ENCODE data around the gene PARL. TPM values are rescaled to one million over a fixed set of nuclear protein-coding genes. Genes with fewer than 3 reads are reported as not detected.

Gene PARL
- total and polyA plus RNA-seq, 9 of the 15 experiments (the other 6 are each of a cell fraction or from before 2014, with no cell fraction given): 39.5 to 82.4 (median 57.4) TPM

DNA sequence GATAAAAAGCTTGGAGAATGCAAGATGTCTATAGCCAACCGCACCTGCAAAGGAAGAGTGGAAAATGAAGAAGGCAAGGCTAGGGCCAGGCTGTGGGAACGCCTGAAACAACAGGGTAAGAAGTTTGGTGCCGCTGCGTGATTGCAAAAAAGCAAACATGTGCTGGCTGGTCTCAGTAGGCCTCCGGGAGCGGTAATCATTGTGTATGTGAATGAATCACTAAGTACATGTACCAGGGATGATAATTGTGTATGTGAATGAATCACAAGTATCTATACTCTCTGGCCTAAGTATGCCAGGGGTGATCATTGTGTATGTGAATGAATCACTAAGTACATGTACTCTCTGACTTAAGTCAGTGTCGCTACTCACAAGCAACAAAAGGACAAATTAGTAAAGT lies 40.3 kb upstream of the PARL start:
- no peaks in the 10 kb centered on the region for H3K27me3 ChIP-seq (ENCODE audit: control insufficient read depth in 2 of 2, insufficient read depth in 2 of 2, low read length in 2 of 2)
- no peaks in the 10 kb centered on the region for H4K20me1 ChIP-seq (replicated peaks; ENCODE audit: control insufficient read depth, insufficient read depth, low read length)
- peaks cover 60% of the 10 kb centered on the region for H3K36me3 ChIP-seq (ENCODE audit: control insufficient read depth, insufficient read depth, low read length)
- in situ Hi-C loops (cut with MboI): no loop called here
- no peak overlapping the region for H2AFZ ChIP-seq (ENCODE audit: low read depth, low read length)
- H3K4me3 ChIP-seq: no peak overlapping the region
- DNase-seq (ENCODE audit: extremely low read depth in 1 of 4, low spot score in 3 of 4) (no peak), ATAC-seq (no peak), FAIRE-seq (no peak)
- H3K9ac ChIP-seq (ENCODE audit: insufficient read depth in 1 of 2, low read depth in 2 of 2, low read length in 2 of 2): no peak overlapping the region
- no peaks in the 10 kb centered on the region for H3K79me2 ChIP-seq (ENCODE audit: control insufficient read depth, insufficient read depth, low read length)
- WGBS (ENCODE audit: insufficient coverage, low coverage, missing lambda C conversion rate): 93% methylated on average over 6 of the region's 7 CpGs
- H3K27ac ChIP-seq (ENCODE audit: extremely low read depth, low read depth, low read length): no peak overlapping the region
- intact Hi-C loops (cut with micrococcal nuclease): no loop called here
- TF ChIP-seq ADNP (tag; IDR thresholded peaks at IDR 0.05) (no peak), NEUROD1 (IDR thresholded peaks at IDR 0.05; ENCODE audit: borderline replicate concordance, low read depth, low read length, partially characterized antibody) (no peak), MXI1 (IDR thresholded peaks at IDR 0.05; ENCODE audit: low read depth, low read length) (no peak), MTF1 (CRISPR knock-in tag; IDR thresholded peaks at IDR 0.05; ENCODE audit: borderline replicate concordance) (no peak), HEY1 (CRISPR knock-in tag; IDR thresholded peaks at IDR 0.05; ENCODE audit: borderline replicate concordance) (no peak), NFE2 (IDR thresholded peaks at IDR 0.05; ENCODE audit: low read depth) (no peak), PML (IDR thresholded peaks at IDR 0.05; ENCODE audit: low read length) (no peak), MIER1 (IDR thresholded peaks at IDR 0.05; ENCODE audit: low read depth) (no peak), HDAC3 (IDR thresholded peaks at IDR 0.05; ENCODE audit: borderline replicate concordance, partially characterized antibody) (no peak)
- TF ChIP-seq, protein P1, sequence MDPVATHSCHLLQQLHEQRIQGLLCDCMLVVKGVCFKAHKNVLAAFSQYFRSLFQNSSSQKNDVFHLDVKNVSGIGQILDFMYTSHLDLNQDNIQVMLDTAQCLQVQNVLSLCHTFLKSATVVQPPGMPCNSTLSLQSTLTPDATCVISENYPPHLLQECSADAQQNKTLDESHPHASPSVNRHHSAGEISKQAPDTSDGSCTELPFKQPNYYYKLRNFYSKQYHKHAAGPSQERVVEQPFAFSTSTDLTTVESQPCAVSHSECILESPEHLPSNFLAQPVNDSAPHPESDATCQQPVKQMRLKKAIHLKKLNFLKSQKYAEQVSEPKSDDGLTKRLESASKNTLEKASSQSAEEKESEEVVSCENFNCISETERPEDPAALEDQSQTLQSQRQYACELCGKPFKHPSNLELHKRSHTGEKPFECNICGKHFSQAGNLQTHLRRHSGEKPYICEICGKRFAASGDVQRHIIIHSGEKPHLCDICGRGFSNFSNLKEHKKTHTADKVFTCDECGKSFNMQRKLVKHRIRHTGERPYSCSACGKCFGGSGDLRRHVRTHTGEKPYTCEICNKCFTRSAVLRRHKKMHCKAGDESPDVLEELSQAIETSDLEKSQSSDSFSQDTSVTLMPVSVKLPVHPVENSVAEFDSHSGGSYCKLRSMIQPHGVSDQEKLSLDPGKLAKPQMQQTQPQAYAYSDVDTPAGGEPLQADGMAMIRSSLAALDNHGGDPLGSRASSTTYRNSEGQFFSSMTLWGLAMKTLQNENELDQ (CRISPR knock-in tag; IDR thresholded peaks at IDR 0.05; ENCODE audit: borderline replicate concordance): no peak
- H3K4me1 ChIP-seq (replicated peaks in 1 of 2; ENCODE audit: control insufficient read depth in 2 of 2, insufficient read depth in 2 of 2, low read length in 2 of 2): no peaks in the 10 kb centered on the region
- no TSS peak for BruUV-seq (replicated peaks)
- no peaks in the 10 kb centered on the region for H3K9me3 ChIP-seq (replicated peaks; ENCODE audit: control insufficient read depth, insufficient read depth, low read depth, low read length)
- no peaks in the 10 kb centered on the region for H3K9me1 ChIP-seq (ENCODE audit: control insufficient read depth, insufficient read depth, low read length)
- ChIA-PET CTCF (ENCODE audit: low intra/inter-chr PET ratio) (no interaction called here), POLR2A (no interaction called here)
- H3K4me2 ChIP-seq (ENCODE audit: insufficient read depth, low read length): no peak overlapping the region
